ENCODE data around the gene DNAJC10. TPM values are rescaled to one million over a fixed set of nuclear protein-coding genes. Genes with fewer than 3 reads are reported as not detected.
"Not testable (repeated sequence)": the region's sequence is repeated elsewhere in the genome, so short reads cannot be mapped to it uniquely, and the experiment has no call there.

The DNAJC10 gene
- total RNA-seq, 2 experiments from 2014 or later, result 55.4 to 57.0 TPM

- DNase-seq, result no peak
- peaks cover 7% of the 10 kb centered on the region for H3K4me1 Mint-ChIP-seq
- peaks cover 4% of the 10 kb centered on the region for H3K36me3 Mint-ChIP-seq
- no peak overlapping the region for H3K27ac Mint-ChIP-seq
- no peaks in the 10 kb centered on the region for H3K9me3 Mint-ChIP-seq
- H3K27me3 Mint-ChIP-seq, result peaks cover 8% of the 10 kb centered on the region
- no peak overlapping the region for H3K4me3 Mint-ChIP-seq
These were observed 751 bp upstream of the DNAJC10 start for GRCh38 chr2:182715121-182715891.

- H3K36me3 Mint-ChIP-seq, result peaks cover 6% of the 10 kb centered on the region
- H3K27ac Mint-ChIP-seq, result no peak overlapping the region
- peak; percentile 4 for DNase-seq
- no peaks in the 10 kb centered on the region for H3K9me3 Mint-ChIP-seq
- H3K27me3 Mint-ChIP-seq, result no peaks in the 10 kb centered on the region
- no peak overlapping the region for H3K4me3 Mint-ChIP-seq
- peaks cover 9% of the 10 kb centered on the region for H3K4me1 Mint-ChIP-seq
These were observed 558 bp downstream of the DNAJC10 start for GRCh38 chr2:182716650-182716979.

GRCh38 chr2:182717416-182717815 is 1.4 kb downstream of the DNAJC10 start:
- Mint-ChIP-seq H3K27me3 (no peaks in the 10 kb centered on the region), H3K27ac (no peak overlapping the region), H3K36me3 (peaks cover 6% of the 10 kb centered on the region), H3K4me3 (no peak overlapping the region), H3K9me3 (no peaks in the 10 kb centered on the region), H3K4me1 (peaks cover 9% of the 10 kb centered on the region)
- DNase-seq, result no peak

- peaks cover 9% of the 10 kb centered on the region for H3K4me1 Mint-ChIP-seq
- H3K9me3 Mint-ChIP-seq, result no peaks in the 10 kb centered on the region
- H3K36me3 Mint-ChIP-seq, result peaks cover 6% of the 10 kb centered on the region
These were observed 1.8 kb downstream of the DNAJC10 start for GRCh38 chr2:182717816-182718215.

GRCh38 chr2:182718459-182718858 is 2.4 kb downstream of the DNAJC10 start:
- H3K27ac Mint-ChIP-seq, result no peak overlapping the region
- no peak for DNase-seq
- peaks cover 10% of the 10 kb centered on the region for H3K36me3 Mint-ChIP-seq
- H3K4me1 Mint-ChIP-seq, result peaks cover 9% of the 10 kb centered on the region
- no peak overlapping the region for H3K4me3 Mint-ChIP-seq
- H3K9me3 Mint-ChIP-seq, result no peaks in the 10 kb centered on the region
- H3K27me3 Mint-ChIP-seq, result no peaks in the 10 kb centered on the region

More at GRCh38 chr2:182717816-182718215, 1.8 kb downstream of the DNAJC10 start:
- DNase-seq, result no peak
- no peak overlapping the region for H3K4me3 Mint-ChIP-seq
- no peak overlapping the region for H3K27ac Mint-ChIP-seq
- H3K27me3 Mint-ChIP-seq, result no peaks in the 10 kb centered on the region

GRCh38 chr2:182719116-182719515 is 3.1 kb downstream of the DNAJC10 start:
- not testable (repeated sequence) for H3K27me3 Mint-ChIP-seq, H3K4me3 Mint-ChIP-seq, DNase-seq, H3K9me3 Mint-ChIP-seq, H3K27ac Mint-ChIP-seq, H3K4me1 Mint-ChIP-seq
- peaks cover 12% of the 10 kb centered on the region for H3K36me3 Mint-ChIP-seq

DNA sequence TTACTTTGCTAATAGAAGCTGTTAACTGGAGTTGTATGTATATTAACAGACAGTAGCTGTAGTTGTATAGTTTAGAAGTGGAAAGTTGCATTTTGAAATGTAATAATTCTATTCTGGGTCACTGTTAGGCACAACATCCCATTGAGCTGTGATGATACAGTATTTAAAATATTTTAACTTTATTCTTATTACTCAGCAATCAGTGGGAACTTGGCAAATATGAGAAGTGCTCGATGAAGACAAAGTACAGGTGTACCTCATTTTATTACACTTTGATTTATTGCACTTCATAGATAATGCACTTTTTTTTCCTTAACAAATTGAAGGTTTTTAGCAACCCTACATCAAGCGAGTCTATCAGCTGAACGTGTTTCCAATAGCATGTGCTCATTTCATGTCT is 8.6 kb downstream of the DNAJC10 start:
- no peak for DNase-seq
- no peak overlapping the region for H3K27ac Mint-ChIP-seq
- peaks cover 25% of the 10 kb centered on the region for H3K36me3 Mint-ChIP-seq
- H3K4me1 Mint-ChIP-seq, result peaks cover 5% of the 10 kb centered on the region
- H3K4me3 Mint-ChIP-seq, result no peak overlapping the region
- no peaks in the 10 kb centered on the region for H3K9me3 Mint-ChIP-seq
- no peaks in the 10 kb centered on the region for H3K27me3 Mint-ChIP-seq

GRCh38 chr2:182726473-182726872 is 10.4 kb downstream of the DNAJC10 start:
- no peak for DNase-seq
- peaks cover 32% of the 10 kb centered on the region for H3K36me3 Mint-ChIP-seq
- no peaks in the 10 kb centered on the region for H3K27me3 Mint-ChIP-seq
- no peaks in the 10 kb centered on the region for H3K9me3 Mint-ChIP-seq
- H3K27ac Mint-ChIP-seq, result no peak overlapping the region
- H3K4me3 Mint-ChIP-seq, result no peak overlapping the region
- H3K4me1 Mint-ChIP-seq, result peaks cover 3% of the 10 kb centered on the region

DNA sequence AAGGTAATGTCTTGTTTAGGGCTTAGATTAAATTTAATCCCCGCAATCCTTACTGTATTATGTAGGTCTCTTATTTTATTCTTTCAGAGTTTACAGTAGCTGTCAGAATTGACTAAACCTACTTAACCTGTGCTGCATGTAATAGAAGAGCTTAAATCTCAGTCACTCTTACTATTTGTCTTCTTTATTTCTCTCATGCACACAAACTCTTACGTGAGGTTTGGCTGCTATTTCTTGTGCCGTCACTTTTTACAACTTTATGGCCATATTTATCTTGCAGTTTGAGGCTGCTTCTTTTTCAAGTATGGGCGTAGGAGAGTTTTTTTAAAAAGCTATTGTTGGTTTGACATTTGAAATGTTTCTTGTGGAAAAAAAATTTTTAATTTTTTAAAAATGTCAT is 12.0 kb downstream of the DNAJC10 start:
- Mint-ChIP-seq H3K36me3 (peaks cover 43% of the 10 kb centered on the region), H3K4me3 (no peak overlapping the region), H3K27me3 (no peaks in the 10 kb centered on the region), H3K4me1 (peaks cover 3% of the 10 kb centered on the region), H3K27ac (no peak overlapping the region), H3K9me3 (no peaks in the 10 kb centered on the region)
- DNase-seq, result no peak

- Mint-ChIP-seq H3K9me3 (no peaks in the 10 kb centered on the region), H3K4me3 (no peak overlapping the region), H3K27ac (no peak overlapping the region), H3K36me3 (peaks cover 40% of the 10 kb centered on the region), H3K27me3 (no peaks in the 10 kb centered on the region), H3K4me1 (peaks cover 3% of the 10 kb centered on the region)
- no peak for DNase-seq
These were observed 13.8 kb downstream of the DNAJC10 start for GRCh38 chr2:182729710-182730339.

DNA sequence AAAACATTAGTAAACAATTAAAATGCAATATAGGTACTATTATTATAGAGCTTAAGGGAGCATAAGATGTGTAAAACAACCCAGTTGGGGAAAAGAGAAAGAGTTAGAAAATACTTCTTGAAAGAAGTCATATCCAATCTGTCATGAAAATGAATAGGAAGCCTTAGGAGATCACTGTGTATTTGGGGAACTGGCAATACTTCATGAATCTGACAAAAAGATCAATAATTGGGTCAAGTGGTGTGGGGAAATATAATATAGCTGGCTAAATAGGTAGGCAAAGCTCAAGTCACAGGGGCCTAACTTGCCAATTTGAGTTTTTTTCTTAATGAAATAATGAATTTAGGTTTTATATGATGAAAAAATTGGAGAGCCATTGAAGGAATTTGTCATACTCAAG is 14.4 kb downstream of the DNAJC10 start:
- DNase-seq, result no peak
- H3K9me3 Mint-ChIP-seq, result no peaks in the 10 kb centered on the region

DNA sequence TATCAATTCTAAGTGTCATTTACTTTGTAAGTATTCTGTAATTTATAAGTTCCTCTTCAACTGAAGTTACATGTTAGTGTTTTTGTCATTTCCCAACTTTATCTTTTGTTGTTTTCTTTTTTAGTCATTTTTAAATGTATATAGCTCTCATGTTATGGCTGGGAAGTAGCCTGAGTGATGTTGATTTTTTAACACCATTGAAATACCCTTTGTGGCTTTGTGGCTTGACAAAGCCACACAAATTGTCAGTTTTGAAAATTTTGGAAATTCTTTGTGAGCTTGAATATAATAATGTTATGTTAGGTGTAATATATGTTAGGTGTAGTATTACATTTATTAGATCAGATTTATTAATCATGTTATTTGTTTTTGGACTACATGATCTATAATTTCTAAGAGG is 16.7 kb downstream of the DNAJC10 start:
- H3K36me3 Mint-ChIP-seq, result peaks cover 41% of the 10 kb centered on the region
- no peak for DNase-seq
- H3K4me1 Mint-ChIP-seq, result no peaks in the 10 kb centered on the region
- H3K9me3 Mint-ChIP-seq, result no peaks in the 10 kb centered on the region
- H3K4me3 Mint-ChIP-seq, result no peak overlapping the region
- H3K27ac Mint-ChIP-seq, result no peak overlapping the region
- no peaks in the 10 kb centered on the region for H3K27me3 Mint-ChIP-seq

More for the DNA sequence above, 14.4 kb downstream of the DNAJC10 start:
- Mint-ChIP-seq H3K27ac (no peak overlapping the region), H3K4me3 (no peak overlapping the region), H3K36me3 (peaks cover 37% of the 10 kb centered on the region), H3K27me3 (no peaks in the 10 kb centered on the region), H3K4me1 (peaks cover 3% of the 10 kb centered on the region)

DNA sequence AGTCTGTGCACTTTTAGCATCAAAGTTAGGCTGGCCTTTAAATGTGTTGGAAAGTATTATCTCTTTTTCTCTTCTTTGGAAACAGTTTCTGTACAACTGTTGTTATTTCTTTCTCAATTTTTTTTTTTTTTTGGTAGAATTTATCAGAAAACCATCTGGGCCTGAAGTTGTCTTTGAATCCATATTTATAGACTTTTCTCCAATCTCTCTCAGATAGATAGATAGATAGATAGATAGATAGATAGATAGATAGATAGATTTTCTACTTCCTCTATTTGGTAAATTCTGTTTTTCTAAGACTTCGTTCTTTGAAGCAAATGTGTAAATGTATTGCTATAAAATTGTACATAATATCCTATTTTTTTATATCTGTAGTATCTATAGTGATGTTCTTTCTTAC is 17.5 kb downstream of the DNAJC10 start:
- no peak for DNase-seq
- Mint-ChIP-seq H3K27ac (no peak overlapping the region), H3K36me3 (peaks cover 44% of the 10 kb centered on the region), H3K27me3 (no peaks in the 10 kb centered on the region), H3K4me1 (no peaks in the 10 kb centered on the region), H3K9me3 (no peaks in the 10 kb centered on the region), H3K4me3 (no peak overlapping the region)

DNA sequence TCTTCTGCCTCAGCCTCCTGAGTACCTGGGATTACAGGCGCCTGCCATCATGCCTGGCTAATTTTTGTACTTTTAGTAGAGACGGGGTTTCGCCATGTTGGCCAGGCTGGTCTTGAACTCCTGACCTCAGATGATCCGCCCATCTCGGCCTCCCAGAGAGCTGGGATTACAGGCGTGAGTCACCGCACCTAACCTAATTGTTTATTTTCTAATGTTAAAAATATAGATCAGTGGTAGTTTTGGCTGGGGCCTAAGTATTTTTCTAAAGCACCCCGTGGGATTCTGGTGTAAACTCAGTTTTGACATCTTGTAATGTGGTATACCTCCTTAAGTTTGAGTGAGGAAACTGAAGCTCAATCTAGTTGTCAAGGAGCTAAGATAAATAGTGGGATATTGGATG is 20.8 kb downstream of the DNAJC10 start:
- not testable (repeated sequence) for H3K4me1 Mint-ChIP-seq
- H3K36me3 Mint-ChIP-seq, result peaks cover 36% of the 10 kb centered on the region

GRCh38 chr2:182740701-182741100 is 24.6 kb downstream of the DNAJC10 start:
- peaks cover 4% of the 10 kb centered on the region for H3K4me1 Mint-ChIP-seq
- H3K27ac Mint-ChIP-seq, result no peak overlapping the region
- H3K27me3 Mint-ChIP-seq, result no peaks in the 10 kb centered on the region
- DNase-seq, result no peak
- H3K36me3 Mint-ChIP-seq, result peaks cover 55% of the 10 kb centered on the region
- no peaks in the 10 kb centered on the region for H3K9me3 Mint-ChIP-seq
- no peak overlapping the region for H3K4me3 Mint-ChIP-seq

More for the DNA sequence above, 20.8 kb downstream of the DNAJC10 start:
- not testable (repeated sequence) for H3K27me3 Mint-ChIP-seq, H3K4me3 Mint-ChIP-seq, DNase-seq, H3K9me3 Mint-ChIP-seq, H3K27ac Mint-ChIP-seq

DNA sequence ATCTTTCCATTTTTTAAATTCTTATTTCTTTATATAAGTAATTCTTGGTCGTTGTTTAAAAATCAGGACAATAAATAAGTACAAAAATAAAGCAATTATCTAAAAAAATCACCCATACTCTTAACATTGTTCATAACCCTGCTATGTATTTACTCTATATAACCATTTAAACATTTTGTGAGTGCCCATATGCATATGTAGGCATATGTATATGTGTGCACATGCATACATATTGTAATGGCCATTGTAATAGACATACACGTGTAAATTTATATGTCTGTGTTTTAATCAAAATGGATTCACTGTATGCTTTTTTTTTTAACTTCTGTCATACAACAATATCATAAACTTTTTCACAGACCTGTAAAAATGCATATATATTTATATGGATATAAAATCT is 25.6 kb downstream of the DNAJC10 start:
- peaks cover 65% of the 10 kb centered on the region for H3K36me3 Mint-ChIP-seq

More for the DNA sequence above, 25.6 kb downstream of the DNAJC10 start:
- H3K9me3 Mint-ChIP-seq, result no peaks in the 10 kb centered on the region
- peaks cover 4% of the 10 kb centered on the region for H3K4me1 Mint-ChIP-seq
- no peak overlapping the region for H3K27ac Mint-ChIP-seq
- DNase-seq, result no peak
- H3K4me3 Mint-ChIP-seq, result no peak overlapping the region
- no peaks in the 10 kb centered on the region for H3K27me3 Mint-ChIP-seq
